Stimulated activated naive CD8-positive, alpha-beta T cell treated with anti-CD3 and anti-CD28 coated beads, Interleukin-15, amount 100 ng/mL, for 72 hours (primary cell): ENCODE results near the gene PTPRN2.
"Not testable (repeated sequence)": the region's sequence is repeated elsewhere in the genome, so short reads cannot be mapped to it uniquely, and the experiment has no call there.

Source experiments
- ATAC-seq: fragments of 150-1000 bp; cut with Tn5 transposase; 2 replicates; pipeline ENCODE4 v1.10.0; 2021; ENCODE audit warnings: mild to moderate bottlenecking, moderate library complexity
- DNase-seq, 2 donors: peaks; one replicate each; pipeline ENCODE4 v3.0.0; 2021 to 2022
- H3K27ac Mint-ChIP-seq, 2 donors: one replicate each; pipeline ENCODE4 v1.8.0; 2022; ENCODE audit warnings: mild to moderate bottlenecking in 2 of 2, mixed read lengths in 2 of 2, moderate library complexity in 2 of 2
- H3K27me3 Mint-ChIP-seq: one replicate; pipeline ENCODE4 v1.8.0; 2022; ENCODE audit warnings: mixed read lengths
- H3K4me1 Mint-ChIP-seq: one replicate; pipeline ENCODE4 v1.8.0; 2022; ENCODE audit warnings: mild to moderate bottlenecking, mixed read lengths
- H3K4me3 Mint-ChIP-seq, 2 donors: one replicate each; pipeline ENCODE4 v1.8.0; 2022; ENCODE audit warnings: mild to moderate bottlenecking in 2 of 2, mixed read lengths in 2 of 2, moderate library complexity in 1 of 2
- H3K9me3 Mint-ChIP-seq, 2 donors: one replicate each; pipeline ENCODE4 v1.8.0; 2022; ENCODE audit warnings: mixed read lengths in 2 of 2

PTPRN2 gene

DNA sequence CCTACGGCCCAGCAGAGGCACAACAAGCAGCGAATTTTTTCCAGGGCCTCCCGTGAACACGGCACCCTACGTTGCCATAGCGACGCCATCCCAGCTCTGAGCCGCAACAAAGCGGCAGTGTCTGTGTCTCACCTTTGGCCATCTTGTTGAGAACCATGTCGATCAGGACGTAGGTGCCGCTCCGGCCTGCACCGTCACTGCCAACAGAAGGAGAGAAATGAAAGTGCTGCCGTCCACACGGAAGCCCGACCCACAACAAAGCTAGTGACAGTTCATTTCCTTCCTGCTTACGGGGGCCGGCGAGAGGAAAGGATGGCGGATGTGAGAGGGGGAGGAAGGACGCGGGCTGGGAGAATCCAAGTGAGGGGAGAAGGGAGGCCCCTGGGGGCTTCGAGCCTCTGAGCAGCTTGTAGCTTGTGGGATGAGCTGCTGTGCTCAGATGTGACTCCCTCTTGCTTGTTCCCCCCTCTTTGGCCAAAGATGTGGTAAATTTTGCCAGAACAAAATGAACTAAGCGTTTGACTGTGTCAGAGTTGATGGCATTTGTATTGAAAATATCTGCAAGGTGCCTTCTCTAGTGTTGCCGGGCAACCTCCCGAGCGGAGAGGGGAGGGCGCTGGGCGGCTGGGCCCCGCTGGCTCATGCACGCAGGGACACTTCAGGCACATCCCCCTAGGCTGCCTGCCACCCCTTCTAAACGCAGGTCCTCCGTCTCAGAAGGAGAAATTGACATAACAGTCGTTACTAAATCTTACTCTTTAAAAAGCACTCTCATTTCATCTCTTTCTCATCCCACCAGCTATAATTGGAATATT is 1018.6 kb downstream of the PTPRN2 start:
- peak; percentile 80 for ATAC-seq
- H3K4me1 Mint-ChIP-seq, result peaks cover 49% of the 10 kb centered on the region
- peak; percentile 39 to 59 for DNase-seq
- H3K4me3 Mint-ChIP-seq, result peak overlapping the region; percentile 92 to 96
- no peaks in the 10 kb centered on the region for H3K9me3 Mint-ChIP-seq
- H3K27me3 Mint-ChIP-seq, result peaks cover 18% of the 10 kb centered on the region
- H3K27ac Mint-ChIP-seq, result peak overlapping the region; percentile 94 to 95

DNA sequence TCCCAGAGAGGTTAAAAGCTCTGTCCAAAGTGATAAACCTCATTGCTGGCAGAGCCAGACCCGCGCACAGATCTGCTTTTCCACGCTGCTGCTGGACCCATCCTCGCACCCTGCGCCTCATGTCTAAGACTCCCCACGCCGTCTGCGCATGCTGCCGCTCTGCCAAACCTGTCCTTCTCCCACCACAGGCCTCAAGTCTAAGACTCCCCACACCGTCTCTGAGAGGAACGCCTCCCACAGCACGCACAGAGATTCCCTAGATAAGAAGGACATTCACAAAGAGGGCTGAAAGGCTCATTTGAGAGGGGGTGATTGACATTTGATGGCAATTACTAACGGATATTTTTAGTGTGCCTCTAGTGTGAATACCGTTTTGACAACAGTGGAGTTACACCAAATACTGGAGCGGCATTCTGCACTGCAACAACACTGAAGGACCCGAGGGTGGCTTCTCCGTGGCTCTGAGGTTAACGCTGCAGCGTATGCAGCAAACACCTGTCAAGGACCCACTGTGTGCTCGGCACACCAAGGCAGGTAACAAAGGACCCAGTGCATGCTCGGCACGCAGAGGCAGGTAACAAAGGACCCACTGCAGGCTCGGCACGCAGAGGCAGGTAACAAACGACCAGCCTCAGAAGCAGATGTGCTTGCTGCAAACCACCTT is 1019.4 kb downstream of the PTPRN2 start:
- Mint-ChIP-seq H3K4me3 (peak overlapping the region; percentile 92 to 96), H3K9me3 (no peaks in the 10 kb centered on the region), H3K27ac (peak overlapping the region; percentile 94 to 95), H3K27me3 (peaks cover 18% of the 10 kb centered on the region), H3K4me1 (peaks cover 42% of the 10 kb centered on the region)
- no peak for DNase-seq
- ATAC-seq, result peak; percentile 1

GRCh38 chr7:157567666-157568065 is 1020.0 kb downstream of the PTPRN2 start:
- ATAC-seq (no peak), DNase-seq (no peak)
- peaks cover 36% of the 10 kb centered on the region for H3K4me1 Mint-ChIP-seq
- peaks cover 15% of the 10 kb centered on the region for H3K27me3 Mint-ChIP-seq
- H3K27ac Mint-ChIP-seq, result no peak overlapping the region
- peak overlapping the region; percentile 92 to 96 for H3K4me3 Mint-ChIP-seq
- no peaks in the 10 kb centered on the region for H3K9me3 Mint-ChIP-seq

DNA sequence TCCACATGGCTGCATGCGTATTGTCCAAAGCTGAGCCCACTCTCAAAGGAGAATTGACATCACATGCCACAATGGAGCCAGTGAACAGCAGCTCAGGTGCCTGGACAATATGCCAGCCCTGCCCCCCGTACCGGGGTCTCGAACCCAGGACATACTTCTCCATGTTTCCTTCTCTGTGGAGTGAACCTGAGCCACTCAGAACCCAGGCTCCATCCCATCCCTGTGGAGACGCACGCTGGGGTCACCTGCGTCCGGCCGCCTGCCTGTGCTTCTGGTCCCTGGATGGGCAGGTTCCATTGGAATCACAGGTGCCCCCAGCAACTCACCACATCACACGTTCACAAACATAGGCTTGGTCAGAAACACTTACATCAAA is 1021.0 kb downstream of the PTPRN2 start:
- H3K4me1 Mint-ChIP-seq, result peaks cover 32% of the 10 kb centered on the region
- H3K4me3 Mint-ChIP-seq, result no peak overlapping the region
- DNase-seq (no peak), ATAC-seq (no peak)
- H3K27me3 Mint-ChIP-seq, result peaks cover 11% of the 10 kb centered on the region
- no peak overlapping the region for H3K27ac Mint-ChIP-seq
- no peaks in the 10 kb centered on the region for H3K9me3 Mint-ChIP-seq

GRCh38 chr7:157565981-157566630 is 1021.5 kb downstream of the PTPRN2 start:
- no peak for ATAC-seq
- Mint-ChIP-seq H3K27me3 (peaks cover 11% of the 10 kb centered on the region), H3K4me3 (no peak overlapping the region), H3K9me3 (no peaks in the 10 kb centered on the region), H3K27ac (no peak overlapping the region), H3K4me1 (peaks cover 32% of the 10 kb centered on the region)
- DNase-seq, result no peak

- no peak for ATAC-seq
- no peak for DNase-seq
- H3K4me1 Mint-ChIP-seq, result peaks cover 27% of the 10 kb centered on the region
- no peak overlapping the region for H3K4me3 Mint-ChIP-seq
- H3K27me3 Mint-ChIP-seq, result peaks cover 11% of the 10 kb centered on the region
- H3K27ac Mint-ChIP-seq, result no peak overlapping the region
- H3K9me3 Mint-ChIP-seq, result no peaks in the 10 kb centered on the region
These were observed 1022.4 kb downstream of the PTPRN2 start for GRCh38 chr7:157565201-157565626.

GRCh38 chr7:157564517-157565177 is 1023.0 kb downstream of the PTPRN2 start:
- DNase-seq (no peak), ATAC-seq (no peak)
- Mint-ChIP-seq H3K27ac (no peak overlapping the region), H3K4me3 (no peak overlapping the region), H3K4me1 (peaks cover 21% of the 10 kb centered on the region), H3K9me3 (no peaks in the 10 kb centered on the region), H3K27me3 (peaks cover 11% of the 10 kb centered on the region)

DNA sequence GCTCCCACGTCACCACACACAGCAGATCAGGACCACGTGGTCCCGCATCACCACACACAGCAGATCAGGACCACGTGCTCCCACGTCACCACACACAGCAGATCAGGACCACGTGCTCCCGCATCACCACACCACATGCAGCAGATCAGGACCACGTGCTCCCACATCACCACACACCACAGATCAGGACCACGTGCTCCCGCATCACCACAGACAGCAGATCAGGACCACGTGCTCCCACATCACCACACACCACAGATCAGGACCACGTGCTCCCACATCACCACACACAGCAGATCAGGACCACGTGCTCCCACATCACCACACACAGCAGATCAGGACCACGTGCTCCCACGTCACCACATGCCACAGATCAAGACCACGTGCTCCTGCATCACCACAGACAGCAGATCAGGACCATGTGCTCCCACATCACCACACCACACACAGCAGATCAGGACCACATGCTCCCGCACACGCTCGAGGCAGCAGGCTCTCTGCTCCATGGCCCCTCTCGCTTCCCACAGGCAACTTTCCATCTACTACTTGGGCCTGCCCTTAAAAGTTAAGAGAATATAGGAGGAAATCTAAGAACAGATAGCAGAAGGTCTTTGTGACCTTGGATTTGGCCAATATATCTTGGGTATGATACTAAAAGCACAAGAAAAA is 1024.0 kb downstream of the PTPRN2 start:
- Mint-ChIP-seq H3K4me1 (peaks cover 12% of the 10 kb centered on the region), H3K27me3 (peaks cover 11% of the 10 kb centered on the region)
- not testable (repeated sequence) for H3K4me3 Mint-ChIP-seq, ATAC-seq, H3K9me3 Mint-ChIP-seq, DNase-seq, H3K27ac Mint-ChIP-seq

- not testable (repeated sequence) for H3K4me1 Mint-ChIP-seq, H3K27ac Mint-ChIP-seq, DNase-seq, H3K4me3 Mint-ChIP-seq, H3K9me3 Mint-ChIP-seq, ATAC-seq
- peaks cover 11% of the 10 kb centered on the region for H3K27me3 Mint-ChIP-seq
These were observed 1024.9 kb downstream of the PTPRN2 start for GRCh38 chr7:157562522-157563398.

DNA sequence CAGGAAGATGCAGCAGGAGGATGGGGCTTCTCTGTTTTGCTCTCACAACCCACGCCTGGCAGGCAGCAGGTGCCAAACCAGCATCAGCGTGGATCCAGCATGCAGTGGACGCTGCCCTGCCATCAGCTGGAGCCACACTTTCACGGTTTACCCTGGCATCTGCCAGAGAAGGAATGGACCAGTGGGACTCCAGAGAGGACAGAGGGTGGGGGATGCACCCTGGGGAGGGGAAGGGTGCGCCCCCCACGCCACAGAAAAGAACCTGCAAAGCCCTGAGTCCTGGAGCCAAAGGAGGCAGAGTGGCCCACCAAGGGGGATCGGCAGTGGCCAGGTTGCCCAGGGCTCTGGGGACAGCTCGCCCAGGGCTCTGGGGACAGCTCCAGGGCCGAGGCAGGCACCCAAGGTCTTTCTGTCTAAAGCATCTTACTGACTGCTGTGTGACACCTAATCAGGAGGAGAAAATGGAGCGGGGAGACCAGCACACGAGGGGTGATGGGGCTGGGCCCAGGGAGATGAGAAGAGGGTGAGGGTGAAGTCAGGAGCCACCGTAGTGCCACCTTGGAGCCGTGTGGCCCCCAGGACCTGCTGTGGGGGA is 1025.7 kb downstream of the PTPRN2 start:
- H3K27me3 Mint-ChIP-seq, result peaks cover 4% of the 10 kb centered on the region
- no peak overlapping the region for H3K4me3 Mint-ChIP-seq
- H3K9me3 Mint-ChIP-seq, result no peaks in the 10 kb centered on the region
- H3K4me1 Mint-ChIP-seq, result no peaks in the 10 kb centered on the region
- ATAC-seq (no peak), DNase-seq (no peak)
- H3K27ac Mint-ChIP-seq, result no peak overlapping the region

GRCh38 chr7:157561523-157561785 is 1026.2 kb downstream of the PTPRN2 start:
- no peak for ATAC-seq
- no peak for DNase-seq
- no peaks in the 10 kb centered on the region for H3K9me3 Mint-ChIP-seq
- H3K27me3 Mint-ChIP-seq, result no peaks in the 10 kb centered on the region
- H3K4me3 Mint-ChIP-seq, result no peak overlapping the region
- H3K4me1 Mint-ChIP-seq, result no peaks in the 10 kb centered on the region
- H3K27ac Mint-ChIP-seq, result no peak overlapping the region

DNA sequence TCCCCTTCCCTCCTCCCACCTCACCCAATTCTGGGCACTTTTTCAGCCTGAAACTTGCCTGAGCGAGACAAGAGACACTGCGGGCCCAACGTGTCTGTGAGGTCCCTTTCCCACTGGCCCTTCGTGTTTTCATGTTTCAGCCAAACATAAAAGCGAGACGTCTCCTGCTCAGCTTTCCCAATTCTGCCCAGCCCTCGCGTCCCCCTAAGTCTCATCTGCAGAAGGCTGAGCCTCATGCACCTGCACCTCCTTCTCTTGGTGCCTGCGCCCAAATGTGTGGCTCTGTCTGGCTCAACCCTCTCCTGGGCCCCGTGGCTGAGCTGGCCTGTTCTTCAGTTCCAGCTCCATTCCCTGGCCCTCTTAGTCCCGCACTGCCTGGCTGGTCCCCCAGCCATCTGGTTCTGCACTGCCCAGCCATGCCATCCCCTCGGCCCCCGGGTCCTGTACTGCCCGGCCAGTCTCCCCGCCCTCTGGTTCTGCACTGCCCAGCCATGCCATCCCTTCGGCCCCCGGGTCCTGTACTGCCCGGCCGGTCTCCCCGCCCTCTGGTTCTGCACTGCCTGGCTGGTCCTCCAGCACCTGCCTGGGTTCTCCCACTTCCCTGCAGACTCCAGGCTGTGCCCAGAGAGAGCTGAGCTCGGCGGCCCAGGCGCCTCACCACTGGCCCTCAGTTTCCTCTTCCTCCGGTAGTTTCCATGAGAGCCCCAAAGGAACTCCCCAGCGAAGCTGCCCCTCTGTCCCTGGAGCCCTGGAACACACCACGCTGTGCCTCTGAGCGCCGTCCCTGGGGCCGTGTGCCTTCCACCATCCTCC is 1026.7 kb downstream of the PTPRN2 start:
- Mint-ChIP-seq H3K27me3 (no peaks in the 10 kb centered on the region), H3K27ac (no peak overlapping the region), H3K4me3 (no peak overlapping the region), H3K9me3 (no peaks in the 10 kb centered on the region), H3K4me1 (no peaks in the 10 kb centered on the region)
- ATAC-seq (peak; percentile 53), DNase-seq (no peak)

GRCh38 chr7:157560258-157560654 is 1027.4 kb downstream of the PTPRN2 start:
- DNase-seq, result no peak
- no peak overlapping the region for H3K27ac Mint-ChIP-seq
- H3K9me3 Mint-ChIP-seq, result no peaks in the 10 kb centered on the region
- H3K4me3 Mint-ChIP-seq, result no peak overlapping the region
- no peak for ATAC-seq
- no peaks in the 10 kb centered on the region for H3K4me1 Mint-ChIP-seq
- no peaks in the 10 kb centered on the region for H3K27me3 Mint-ChIP-seq
